Activated T-cell treated with anti-CD3 and anti-CD28 coated beads, Interleukin-2, amount 50 U/mL, for 72 hours (primary cell): Measurements from ENCODE around the gene HEATR5A. TPM values are rescaled to one million over a fixed set of nuclear protein-coding genes. Genes with fewer than 3 reads are reported as not detected.
"Not testable (repeated sequence)": the region's sequence is repeated elsewhere in the genome, so short reads cannot be mapped to it uniquely, and the experiment has no call there.

ENCODE experiments used
- ATAC-seq, 2 donors: fragments of 150-1000 bp; cut with Tn5 transposase; replicated peaks in 1 of 2; 2 replicates each; pipeline ENCODE4 v1.10.0; 2021; ENCODE audit warnings: moderate library complexity in 2 of 2, mild to moderate bottlenecking in 1 of 2
- DNase-seq, 2 donors: peaks; one replicate each; pipeline ENCODE4 v3.0.0; 2021 to 2022; ENCODE audit warnings: mixed read lengths in 1 of 2
- H3K27ac Mint-ChIP-seq: one replicate; pipeline ENCODE4 v1.8.0; 2022; ENCODE audit warnings: mild to moderate bottlenecking, moderate library complexity, mixed read lengths
- H3K27me3 Mint-ChIP-seq: one replicate; pipeline ENCODE4 v1.8.0; 2022; ENCODE audit warnings: low read depth, mixed read lengths
- H3K36me3 Mint-ChIP-seq, 2 donors: one replicate each; pipeline ENCODE4 v1.8.0; 2022; ENCODE audit warnings: mixed read lengths in 2 of 2, mild to moderate bottlenecking in 1 of 2; ENCODE audit not compliant: insufficient read depth in 2 of 2
- H3K4me1 Mint-ChIP-seq: one replicate; pipeline ENCODE4 v1.8.0; 2022; ENCODE audit warnings: low read depth, mixed read lengths
- H3K4me3 Mint-ChIP-seq, 2 donors: one replicate each; pipeline ENCODE4 v1.8.0; 2022; ENCODE audit warnings: mild to moderate bottlenecking in 2 of 2, mixed read lengths in 2 of 2, moderate library complexity in 2 of 2
- H3K9me3 Mint-ChIP-seq, 2 donors: one replicate each; pipeline ENCODE4 v1.8.0; 2022; ENCODE audit warnings: mixed read lengths in 2 of 2
- total RNA-seq, 2 donors: library from RNA; stranded (reverse); gene quantifications; one replicate each; pipeline ENCODE4 v1.2.3, GENCODE V29; 2022

The HEATR5A gene
- total RNA-seq, 2 donors from 2014 or later = 11.4 to 13.3 TPM

- DNase-seq (no peak), ATAC-seq (no peak)
- no peak overlapping the region for H3K4me3 Mint-ChIP-seq
- H3K9me3 Mint-ChIP-seq = no peaks in the 10 kb centered on the region
- H3K27ac Mint-ChIP-seq = no peak overlapping the region
- H3K36me3 Mint-ChIP-seq = peaks cover 0 to 1% of the 10 kb centered on the region in 2 donors
- H3K27me3 Mint-ChIP-seq = no peaks in the 10 kb centered on the region
- H3K4me1 Mint-ChIP-seq = no peaks in the 10 kb centered on the region
Measured at GRCh38 chr14:31363331-31364073, 56.8 kb downstream of the HEATR5A start.

GRCh38 chr14:31362746-31363145 is 57.6 kb downstream of the HEATR5A start:
- no peak for ATAC-seq
- peaks cover 0 to 1% of the 10 kb centered on the region in 2 donors for H3K36me3 Mint-ChIP-seq
- no peak for DNase-seq
- no peaks in the 10 kb centered on the region for H3K27me3 Mint-ChIP-seq
- no peaks in the 10 kb centered on the region for H3K9me3 Mint-ChIP-seq
- H3K27ac Mint-ChIP-seq = no peak overlapping the region
- H3K4me1 Mint-ChIP-seq = no peaks in the 10 kb centered on the region
- H3K4me3 Mint-ChIP-seq = no peak overlapping the region

GRCh38 chr14:31361761-31362160 is 58.6 kb downstream of the HEATR5A start:
- H3K27ac Mint-ChIP-seq, H3K9me3 Mint-ChIP-seq, H3K4me1 Mint-ChIP-seq, H3K36me3 Mint-ChIP-seq, ATAC-seq, H3K4me3 Mint-ChIP-seq, H3K27me3 Mint-ChIP-seq, DNase-seq: not testable (repeated sequence)

- Mint-ChIP-seq H3K9me3 (no peaks in the 10 kb centered on the region), H3K27ac (no peak overlapping the region), H3K36me3 (peaks cover 0 to 1% of the 10 kb centered on the region in 2 donors), H3K27me3 (no peaks in the 10 kb centered on the region), H3K4me3 (no peak overlapping the region), H3K4me1 (no peaks in the 10 kb centered on the region)
- ATAC-seq (no peak), DNase-seq (no peak)
Measured at GRCh38 chr14:31360919-31361662, 59.3 kb downstream of the HEATR5A start.

DNA sequence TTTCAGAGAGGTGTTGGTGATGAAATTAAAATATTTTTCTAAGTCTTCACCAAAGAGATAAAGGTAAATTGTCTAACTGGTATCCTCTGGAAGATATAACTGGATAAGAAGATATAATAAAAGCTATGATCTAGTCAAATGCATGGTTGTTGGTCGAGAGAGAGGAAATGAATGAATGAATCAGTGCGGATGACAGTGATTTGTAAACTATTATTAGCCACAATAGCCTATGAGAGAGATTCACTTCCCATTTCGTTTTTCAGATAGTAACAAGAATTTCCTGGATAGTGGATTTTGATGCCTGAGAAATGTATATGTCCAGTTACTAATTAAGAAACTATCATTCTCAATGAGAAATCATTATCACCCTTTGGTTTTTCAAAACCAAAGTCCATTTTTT is 63.1 kb downstream of the HEATR5A start:
- Mint-ChIP-seq H3K4me1 (no peaks in the 10 kb centered on the region), H3K27ac (no peak overlapping the region), H3K36me3 (peaks cover 0 to 1% of the 10 kb centered on the region in 2 donors), H3K27me3 (no peaks in the 10 kb centered on the region), H3K4me3 (no peak overlapping the region), H3K9me3 (no peaks in the 10 kb centered on the region)
- no peak for DNase-seq
- ATAC-seq = no peak

DNA sequence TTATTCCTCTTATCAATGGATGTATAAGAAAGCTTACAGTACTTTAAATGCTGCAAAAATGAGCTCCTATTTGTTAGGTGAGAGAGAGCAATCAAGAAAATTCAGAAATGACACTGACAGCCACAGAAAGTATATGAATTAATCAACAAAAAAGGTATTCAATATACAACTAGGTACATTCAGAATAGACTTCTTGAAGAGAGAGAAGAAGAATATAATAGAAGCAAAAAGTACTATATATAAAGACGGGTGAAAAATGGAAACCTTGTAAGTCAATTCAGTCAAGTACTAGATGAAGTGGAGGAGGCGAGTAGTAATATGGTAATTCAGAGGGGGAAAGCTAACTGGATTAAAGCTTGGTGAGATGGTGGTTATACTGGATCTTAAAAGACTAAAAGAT is 74.3 kb downstream of the HEATR5A start:
- Mint-ChIP-seq H3K27ac (no peak overlapping the region), H3K36me3 (no peaks in the 10 kb centered on the region)
- peak; percentile 34 to 60 for ATAC-seq

GRCh38 chr14:31341280-31341679 is 79.1 kb downstream of the HEATR5A start:
- no peak for DNase-seq
- Mint-ChIP-seq H3K27ac (no peak overlapping the region), H3K4me3 (no peak overlapping the region), H3K4me1 (no peaks in the 10 kb centered on the region), H3K36me3 (no peaks in the 10 kb centered on the region), H3K9me3 (no peaks in the 10 kb centered on the region), H3K27me3 (no peaks in the 10 kb centered on the region)
- no peak for ATAC-seq

More for the DNA sequence above, 74.3 kb downstream of the HEATR5A start:
- DNase-seq = no peak
- Mint-ChIP-seq H3K4me3 (no peak overlapping the region), H3K4me1 (no peaks in the 10 kb centered on the region), H3K9me3 (no peaks in the 10 kb centered on the region), H3K27me3 (no peaks in the 10 kb centered on the region)

- no peak for DNase-seq
- H3K4me1 Mint-ChIP-seq = no peaks in the 10 kb centered on the region
Measured at GRCh38 chr14:31340297-31341063, 79.9 kb downstream of the HEATR5A start.

DNA sequence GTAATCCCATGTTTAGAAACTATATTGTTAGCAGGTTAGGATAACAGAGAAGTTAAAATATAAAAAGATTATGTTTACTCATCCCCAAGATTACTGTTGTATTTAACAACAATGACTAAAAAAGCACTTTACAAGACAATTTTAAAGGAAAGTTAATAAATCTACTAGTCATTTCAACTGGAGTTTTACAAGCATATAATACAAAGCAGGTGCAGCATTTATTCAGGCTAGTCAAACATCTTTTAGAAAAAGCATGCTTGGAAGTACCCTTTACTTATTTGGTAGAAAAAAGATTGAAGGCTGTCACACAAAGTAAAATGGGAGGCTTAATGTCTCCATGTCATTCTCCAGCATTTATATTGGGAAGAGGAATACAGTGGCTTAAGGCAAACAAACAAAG is 80.6 kb downstream of the HEATR5A start:
- no peaks in the 10 kb centered on the region for H3K9me3 Mint-ChIP-seq
- DNase-seq (no peak), ATAC-seq (no peak)
- H3K27me3 Mint-ChIP-seq = no peaks in the 10 kb centered on the region
- H3K27ac Mint-ChIP-seq = peak overlapping the region; percentile 11
- H3K4me3 Mint-ChIP-seq = no peak overlapping the region
- no peaks in the 10 kb centered on the region for H3K4me1 Mint-ChIP-seq
- no peaks in the 10 kb centered on the region for H3K36me3 Mint-ChIP-seq

More at GRCh38 chr14:31340297-31341063, 79.9 kb downstream of the HEATR5A start:
- no peaks in the 10 kb centered on the region for H3K36me3 Mint-ChIP-seq
- H3K27ac Mint-ChIP-seq = no peak overlapping the region
- no peak for ATAC-seq
- H3K9me3 Mint-ChIP-seq = no peaks in the 10 kb centered on the region
- H3K4me3 Mint-ChIP-seq = no peak overlapping the region
- H3K27me3 Mint-ChIP-seq = no peaks in the 10 kb centered on the region

GRCh38 chr14:31337331-31337730 is 83.0 kb downstream of the HEATR5A start:
- H3K27ac Mint-ChIP-seq = no peak overlapping the region
- no peaks in the 10 kb centered on the region for H3K27me3 Mint-ChIP-seq
- no peaks in the 10 kb centered on the region for H3K36me3 Mint-ChIP-seq
- no peak overlapping the region for H3K4me3 Mint-ChIP-seq
- ATAC-seq = no peak
- H3K9me3 Mint-ChIP-seq = no peaks in the 10 kb centered on the region
- no peaks in the 10 kb centered on the region for H3K4me1 Mint-ChIP-seq
- no peak for DNase-seq

DNA sequence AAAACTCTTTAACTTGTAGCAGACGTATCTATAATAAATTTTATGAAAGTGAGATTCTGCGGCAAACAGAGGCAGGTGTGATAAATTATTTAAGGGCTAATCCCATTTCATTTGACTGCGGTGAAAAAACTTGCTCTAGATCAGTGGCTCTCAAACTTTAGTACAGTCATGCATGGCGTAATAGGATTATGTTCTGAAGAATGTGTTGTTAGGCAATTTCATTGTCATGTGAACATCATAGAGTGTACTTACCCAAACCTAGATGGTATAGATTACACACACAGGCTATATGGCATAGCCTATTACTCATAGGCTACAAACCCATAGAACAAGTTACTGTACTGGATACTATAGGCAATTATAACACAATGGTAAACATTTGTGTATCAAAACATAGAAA is 83.7 kb downstream of the HEATR5A start:
- Mint-ChIP-seq H3K27me3 (no peaks in the 10 kb centered on the region), H3K27ac (no peak overlapping the region), H3K4me1 (no peaks in the 10 kb centered on the region), H3K4me3 (no peak overlapping the region), H3K36me3 (peaks cover 2 to 6% of the 10 kb centered on the region in 2 donors), H3K9me3 (no peaks in the 10 kb centered on the region)
- no peak for ATAC-seq
- DNase-seq = no peak

DNA sequence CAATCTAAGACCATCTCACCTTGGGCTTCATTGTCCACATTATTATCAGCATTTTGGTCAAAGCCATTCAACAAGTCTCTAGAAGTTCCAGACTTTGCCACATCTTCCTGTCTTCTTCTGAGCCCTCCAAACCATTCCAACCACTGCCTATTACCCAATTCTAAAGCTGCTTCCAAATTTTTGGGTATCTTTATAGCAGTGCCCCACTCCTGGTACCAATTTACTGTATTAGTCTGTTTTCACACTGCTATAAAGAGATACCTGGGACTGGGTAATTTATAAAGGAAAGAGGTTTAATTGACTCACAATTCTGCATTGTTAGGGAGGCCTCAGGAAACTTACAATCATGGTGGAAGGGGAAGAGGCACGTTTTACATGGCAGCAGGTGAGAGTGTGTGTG is 89.0 kb downstream of the HEATR5A start:
- H3K27me3 Mint-ChIP-seq, ATAC-seq, DNase-seq, H3K27ac Mint-ChIP-seq, H3K4me3 Mint-ChIP-seq, H3K9me3 Mint-ChIP-seq, H3K4me1 Mint-ChIP-seq: not testable (repeated sequence)
- peaks cover 11 to 15% of the 10 kb centered on the region in 2 donors for H3K36me3 Mint-ChIP-seq

DNA sequence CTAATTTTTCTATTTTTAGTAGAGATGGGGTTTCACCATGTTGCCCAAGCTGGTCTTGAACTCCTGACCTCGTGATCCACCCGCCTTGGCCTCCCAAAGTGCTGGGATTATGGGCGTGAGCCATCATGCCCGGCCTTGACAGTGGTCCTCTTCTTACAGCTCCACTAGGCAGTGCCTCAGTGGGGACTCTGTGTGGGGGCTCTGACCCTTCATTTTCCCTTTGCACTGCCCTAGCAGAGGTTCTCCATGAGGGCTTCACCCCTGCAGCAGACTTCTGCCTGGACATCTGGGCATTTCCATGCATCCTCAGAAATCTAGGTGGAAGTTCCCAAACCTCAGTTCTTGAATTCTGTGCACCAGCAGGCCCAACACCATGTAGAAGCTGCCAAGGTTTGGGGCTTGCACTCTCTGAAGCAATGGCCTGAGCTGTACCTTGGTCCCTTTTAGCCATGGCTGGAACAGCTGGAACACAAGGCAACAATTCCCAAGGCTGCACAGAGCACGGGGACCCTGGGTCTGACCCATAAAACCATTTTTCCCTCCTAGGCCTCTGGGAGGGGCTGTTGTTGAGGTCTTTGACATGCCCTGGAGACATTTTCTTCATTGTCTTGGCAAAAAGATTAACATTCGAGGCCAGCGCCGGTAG is 90.4 kb downstream of the HEATR5A start:
- not testable (repeated sequence) for H3K9me3 Mint-ChIP-seq, DNase-seq, H3K4me3 Mint-ChIP-seq, H3K27me3 Mint-ChIP-seq, ATAC-seq, H3K4me1 Mint-ChIP-seq, H3K27ac Mint-ChIP-seq
- peaks cover 11 to 15% of the 10 kb centered on the region in 2 donors for H3K36me3 Mint-ChIP-seq
